Amygdala (tissue), 56 donors: ENCODE measurements around the gene WDR82.
"Not testable (repeated sequence)": the region's sequence is repeated elsewhere in the genome, so short reads cannot be mapped to it uniquely, and the experiment has no call there.

ENCODE experiments used
- DNase-seq, 56 donors: peaks; one replicate each; lab custom pipeline; 2025; lab: John Stamatoyannopoulos, UW

The WDR82 gene

GRCh38 chr3:52290596-52291507 is 12.4 kb upstream of the WDR82 start:
- no peak for DNase-seq

GRCh38 chr3:52289747-52290595 is 11.5 kb upstream of the WDR82 start:
- DNase-seq = no peak

DNA sequence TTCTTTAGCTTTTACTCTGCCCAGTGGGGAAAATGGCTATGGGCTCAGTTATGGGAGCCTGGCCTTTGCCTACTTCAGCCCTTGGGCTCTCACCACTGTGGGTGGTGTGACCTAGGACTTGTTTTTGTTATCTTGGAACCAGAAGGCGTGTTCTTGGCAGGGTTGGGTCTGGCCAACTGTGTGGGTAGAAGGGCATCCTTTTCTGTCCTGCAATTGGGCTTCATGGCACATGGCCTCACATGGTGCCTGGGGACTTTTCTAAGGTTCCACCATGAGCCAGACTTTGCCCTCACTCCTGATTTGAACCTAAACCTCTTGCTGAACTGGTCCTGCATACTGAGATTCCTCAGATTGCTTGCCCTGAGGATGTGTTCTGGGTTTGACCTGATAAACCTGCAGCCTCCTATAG is 10.9 kb upstream of the WDR82 start:
- no peak for DNase-seq

GRCh38 chr3:52288674-52289073 is 10.2 kb upstream of the WDR82 start:
- no peak for DNase-seq

DNA sequence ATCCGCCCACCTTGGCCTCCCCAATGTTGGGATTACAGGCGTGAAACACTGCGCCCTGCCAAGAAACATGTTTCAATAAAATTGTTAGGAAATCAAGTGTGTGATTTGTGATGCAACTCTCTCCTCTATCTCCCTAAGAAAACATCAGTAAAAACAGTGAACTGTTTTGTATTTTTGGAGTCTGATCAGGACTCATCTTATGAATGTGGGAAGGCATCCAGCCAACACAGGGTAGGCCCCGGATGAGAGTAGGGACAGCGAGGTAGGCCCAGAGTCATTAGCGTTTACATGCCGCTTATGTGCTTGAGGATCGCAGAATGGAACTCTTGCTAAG is 8.3 kb upstream of the WDR82 start:
- DNase-seq = no peak

DNA sequence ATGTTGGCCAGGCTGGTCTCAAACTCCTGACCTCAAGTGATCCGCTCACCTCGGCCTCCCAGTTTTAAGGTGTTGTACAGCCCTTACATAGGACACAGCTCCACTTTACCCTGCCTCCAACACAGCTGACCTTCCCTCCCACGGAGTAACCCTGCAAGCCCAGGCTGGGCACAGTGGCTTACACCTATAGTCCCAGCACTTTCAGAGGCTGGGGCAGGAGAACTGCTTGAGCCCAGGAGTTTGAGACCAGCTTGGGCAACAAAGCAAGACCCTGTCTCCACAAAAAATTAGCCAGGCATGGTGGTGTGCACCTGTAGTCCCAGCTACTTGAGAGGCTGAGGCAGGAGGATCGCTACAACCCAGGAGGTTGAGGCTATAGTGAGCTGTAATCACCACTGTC is 5.6 kb upstream of the WDR82 start:
- DNase-seq = not testable (repeated sequence)

GRCh38 chr3:52283306-52283705 is 4.9 kb upstream of the WDR82 start:
- no peak for DNase-seq

- no peak for DNase-seq
Measured at GRCh38 chr3:52281981-52282801, 3.7 kb upstream of the WDR82 start.

DNA sequence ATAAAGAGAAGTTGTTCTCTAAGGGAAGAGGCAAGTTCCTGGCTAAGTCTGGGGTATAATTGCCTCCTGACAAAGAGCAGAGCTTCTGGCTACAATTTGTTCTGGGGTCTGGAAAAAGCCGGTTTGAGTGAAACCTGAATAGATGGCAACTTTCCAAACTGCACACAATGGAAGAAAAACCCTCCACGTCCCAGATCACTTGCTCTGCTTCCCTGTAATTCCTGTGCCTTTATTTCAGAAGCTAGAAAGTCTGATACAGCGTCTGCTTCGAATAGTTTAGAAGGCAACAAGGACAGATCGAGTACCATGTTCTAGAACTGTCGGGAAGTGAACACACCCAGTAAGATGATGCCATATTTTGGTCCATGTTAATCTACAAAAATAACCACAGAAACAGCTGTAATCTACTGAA is 1.6 kb upstream of the WDR82 start:
- DNase-seq = peak in 3 of 56 donors; percentile 5 to 29 (median 17)

GRCh38 chr3:52279596-52279995 is 1.1 kb upstream of the WDR82 start:
- DNase-seq = no peak

DNA sequence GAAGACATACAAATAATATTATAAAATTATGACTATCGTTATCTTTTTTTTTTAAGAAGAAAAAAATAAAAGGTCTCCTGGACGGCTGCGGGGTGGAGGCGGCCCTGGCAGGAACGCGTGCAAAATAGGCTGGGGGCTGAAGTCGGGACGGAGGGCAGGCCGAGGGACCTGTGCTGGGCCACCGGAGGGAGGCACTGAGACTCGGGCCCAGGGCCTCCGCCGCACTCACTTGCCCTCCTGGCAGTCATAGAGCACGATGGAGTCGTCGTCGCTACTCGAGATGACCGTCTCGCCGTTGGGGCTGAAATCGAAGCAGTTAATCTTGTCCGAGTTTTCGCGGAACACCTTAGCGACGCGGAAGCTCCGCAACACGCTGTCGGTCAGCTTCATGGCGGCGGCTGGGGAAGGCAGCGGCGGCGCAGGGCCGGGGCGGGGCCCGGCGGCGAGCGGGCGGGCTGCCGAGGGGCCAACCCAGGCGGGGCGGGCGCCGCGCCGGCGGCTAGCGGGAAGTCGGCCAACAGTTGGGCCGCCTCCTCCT is 408 bp downstream of the WDR82 start:
- DNase-seq = peak in 17 of 56 donors; percentile 47 to 90 (median 68)

GRCh38 chr3:52277071-52277964 is 1.1 kb downstream of the WDR82 start:
- peak in 44 of 56 donors; percentile 14 to 81 (median 52) for DNase-seq

GRCh38 chr3:52274781-52275180 is 3.7 kb downstream of the WDR82 start:
- not testable (repeated sequence) for DNase-seq

DNA sequence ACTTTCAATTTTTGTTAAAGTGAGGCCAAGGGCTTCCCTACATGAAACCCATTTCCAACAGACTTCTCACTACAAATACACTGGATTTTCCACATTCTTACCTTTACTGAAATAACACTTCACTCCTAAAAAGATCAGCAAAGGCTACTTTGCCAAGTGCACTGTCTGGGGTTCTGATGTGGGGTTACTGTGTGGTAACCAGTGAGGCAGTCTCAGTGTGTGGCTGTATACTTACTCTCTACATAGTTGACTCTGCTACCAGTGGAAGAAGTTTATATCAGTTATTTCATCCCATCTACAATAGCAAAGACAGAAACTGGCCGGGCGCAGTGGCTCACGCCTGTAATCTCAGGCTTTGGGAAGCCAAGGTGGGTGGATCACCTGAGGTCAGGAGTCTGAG is 5.6 kb downstream of the WDR82 start:
- DNase-seq = no peak

DNA sequence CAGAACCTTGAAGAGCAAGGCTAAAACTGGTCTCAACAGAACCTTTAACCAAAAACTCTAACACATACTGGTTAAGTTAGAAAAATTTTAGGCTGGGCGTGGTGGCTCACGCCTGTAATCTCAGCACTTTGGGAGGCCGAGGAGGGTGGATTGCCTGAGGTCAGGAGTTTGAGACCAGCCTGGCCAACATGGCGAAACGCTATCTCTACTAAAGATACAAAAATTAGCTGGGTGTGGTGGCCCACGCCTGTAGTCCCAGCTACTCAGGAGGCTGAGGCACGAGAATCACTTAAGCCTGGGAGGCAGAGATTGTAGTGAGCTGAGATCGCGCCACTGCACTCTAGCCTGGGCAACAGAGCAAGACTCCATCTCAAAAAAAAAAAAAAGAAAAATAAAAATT is 6.3 kb downstream of the WDR82 start:
- DNase-seq = not testable (repeated sequence)

GRCh38 chr3:52270252-52270754 is 8.1 kb downstream of the WDR82 start:
- no peak for DNase-seq

GRCh38 chr3:52269776-52270175 is 8.7 kb downstream of the WDR82 start:
- no peak for DNase-seq

DNA sequence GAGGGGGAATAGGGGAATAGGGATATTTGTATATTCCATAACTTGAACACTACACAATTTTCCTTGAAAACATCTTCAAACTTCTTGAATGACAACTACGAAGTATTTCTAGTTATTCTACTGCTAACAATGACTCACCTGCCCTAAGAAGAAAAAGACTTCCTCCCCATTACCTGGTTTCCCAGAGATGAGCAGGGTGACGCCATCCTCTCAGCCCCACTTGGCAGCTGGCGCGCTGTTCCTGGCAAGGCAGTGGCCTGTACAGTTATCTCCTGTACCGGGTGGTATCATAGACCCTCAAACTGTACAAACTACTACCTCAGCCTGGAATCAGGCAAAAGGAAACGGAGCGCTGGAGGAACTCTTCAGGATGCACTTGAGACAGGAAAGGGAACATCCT is 10.4 kb downstream of the WDR82 start:
- no peak for DNase-seq

GRCh38 chr3:52265387-52265786 is 13.1 kb downstream of the WDR82 start:
- no peak for DNase-seq
